Activated CD4-positive, alpha-beta T cell treated with anti-CD3 and anti-CD28 coated beads for 1 hour (primary cell): Measurements from ENCODE around the gene SAPCD2.

Source experiments
- DNase-seq: peaks from one replicate; pipeline ENCODE4 v3.0.0-alpha.2; 2020

SAPCD2 gene

GRCh38 chr9:137079401-137079787 is 9.0 kb upstream of the SAPCD2 start:
- no peak for DNase-seq

- DNase-seq, result no peak
These were observed 8.5 kb upstream of the SAPCD2 start for GRCh38 chr9:137078701-137079400.

GRCh38 chr9:137077758-137078693 is 7.7 kb upstream of the SAPCD2 start:
- no peak for DNase-seq

DNA sequence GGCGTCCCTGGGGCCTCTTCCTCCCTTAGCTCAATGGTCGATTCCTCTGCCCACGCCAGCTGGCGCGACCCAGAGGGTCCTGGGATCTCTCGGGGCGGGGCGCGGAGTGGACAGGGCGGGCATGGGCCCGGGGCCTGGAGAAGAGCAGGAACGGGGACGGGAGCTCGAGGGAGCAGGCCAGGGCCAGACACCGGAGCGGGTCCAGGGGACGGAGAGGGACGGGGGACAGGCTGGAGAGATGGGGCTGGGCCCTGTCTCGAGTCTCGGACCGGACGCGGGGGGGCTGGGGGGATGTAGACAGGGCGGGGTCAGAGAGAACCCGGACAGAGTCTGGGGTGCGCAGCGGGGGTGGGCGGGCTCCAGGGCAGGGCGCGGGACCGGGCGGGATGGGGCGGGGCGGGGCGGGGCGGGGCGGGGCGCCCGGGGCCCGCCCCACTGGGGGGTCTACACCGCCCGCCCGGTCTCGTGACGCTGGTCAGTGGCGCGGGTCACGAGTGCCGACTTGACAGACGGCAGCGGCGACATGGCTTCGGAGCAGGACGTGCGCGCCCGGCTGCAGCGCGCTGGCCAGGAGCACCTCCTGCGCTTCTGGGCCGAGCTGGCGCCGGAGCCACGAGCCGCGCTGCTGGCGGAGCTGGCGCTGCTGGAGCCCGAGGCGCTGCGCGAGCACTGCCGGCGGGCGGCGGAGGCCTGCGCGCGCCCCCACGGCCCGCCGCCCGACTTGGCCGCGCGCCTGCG is 6.8 kb upstream of the SAPCD2 start, which contains the start of gene UAP1L1:
UAP1L1 (plus strand) TSS at position 508 of the 738 bp plus-strand sequence; CDS start at position 524, 16 bp downstream.
- no peak for DNase-seq

- DNase-seq, result no peak
These were observed 6.3 kb upstream of the SAPCD2 start for GRCh38 chr9:137076636-137077009.

DNA sequence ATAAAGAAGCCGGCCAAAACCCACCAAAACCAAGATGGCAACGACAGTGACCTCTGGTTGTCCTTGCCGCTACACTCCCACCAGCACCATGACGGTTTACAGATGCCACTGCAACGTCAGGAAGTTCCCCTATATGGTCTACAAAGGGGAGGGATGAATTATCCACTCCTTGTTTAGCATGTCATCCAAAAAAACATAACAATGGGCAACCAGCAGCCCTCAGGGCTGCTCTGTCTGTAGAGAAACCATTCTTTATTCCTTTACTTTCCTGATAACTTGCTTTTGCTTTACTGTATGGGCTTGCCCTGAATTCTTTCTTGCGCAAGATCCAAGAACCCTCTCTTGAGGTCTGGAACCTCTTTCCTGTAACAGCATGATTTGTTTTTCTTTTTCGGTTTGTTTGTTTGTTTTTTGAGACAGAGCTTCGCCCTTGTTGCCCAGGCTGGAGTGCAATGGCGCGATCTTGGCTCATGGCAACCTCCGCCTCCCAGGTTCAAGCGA is 5.0 kb upstream of the SAPCD2 start:
- no peak for DNase-seq

- DNase-seq, result no peak
These were observed 4.4 kb upstream of the SAPCD2 start for GRCh38 chr9:137074657-137075274.

DNA sequence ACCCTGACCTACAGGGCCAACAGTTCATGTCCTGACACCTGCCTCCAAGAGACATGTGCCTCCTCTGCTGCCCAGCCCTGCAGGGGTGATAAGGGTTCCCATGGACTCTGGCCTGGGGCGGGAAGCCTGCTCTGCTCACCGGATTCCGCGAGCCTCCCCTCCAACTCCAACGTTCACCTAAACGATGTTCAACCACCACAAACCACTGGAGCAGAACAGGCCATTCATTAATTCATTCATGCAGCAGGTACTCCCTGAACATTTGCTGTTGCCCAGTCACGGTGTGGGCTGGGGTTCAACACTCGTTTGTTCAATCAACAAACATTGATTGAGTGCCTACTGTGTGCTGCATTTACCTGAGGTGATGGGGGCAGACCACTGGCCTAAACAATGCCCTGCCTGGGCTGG is 3.6 kb upstream of the SAPCD2 start:
- DNase-seq, result no peak

DNA sequence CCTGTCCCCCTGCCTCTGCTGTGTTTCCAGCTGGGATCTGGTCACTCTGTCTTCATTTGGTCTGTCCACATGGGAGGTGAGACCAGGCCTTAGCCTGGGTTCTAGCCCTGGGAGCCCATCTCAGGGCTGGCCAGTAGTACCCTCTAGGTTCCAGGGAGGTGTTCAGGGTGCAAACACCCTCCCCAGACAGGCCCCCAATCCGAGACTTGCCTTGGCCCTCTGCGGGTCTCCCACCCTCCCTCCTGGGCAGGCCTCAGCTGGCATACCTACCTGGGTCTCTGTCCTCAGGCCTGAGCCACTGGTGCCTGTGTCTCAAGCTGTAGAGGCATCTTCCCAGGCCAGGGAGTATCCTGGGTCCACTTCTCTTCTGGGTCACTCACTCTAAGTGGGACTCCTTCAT is 925 bp upstream of the SAPCD2 start:
- no peak for DNase-seq

- DNase-seq, result no peak
These were observed 534 bp upstream of the SAPCD2 start for GRCh38 chr9:137070906-137071275.

DNA sequence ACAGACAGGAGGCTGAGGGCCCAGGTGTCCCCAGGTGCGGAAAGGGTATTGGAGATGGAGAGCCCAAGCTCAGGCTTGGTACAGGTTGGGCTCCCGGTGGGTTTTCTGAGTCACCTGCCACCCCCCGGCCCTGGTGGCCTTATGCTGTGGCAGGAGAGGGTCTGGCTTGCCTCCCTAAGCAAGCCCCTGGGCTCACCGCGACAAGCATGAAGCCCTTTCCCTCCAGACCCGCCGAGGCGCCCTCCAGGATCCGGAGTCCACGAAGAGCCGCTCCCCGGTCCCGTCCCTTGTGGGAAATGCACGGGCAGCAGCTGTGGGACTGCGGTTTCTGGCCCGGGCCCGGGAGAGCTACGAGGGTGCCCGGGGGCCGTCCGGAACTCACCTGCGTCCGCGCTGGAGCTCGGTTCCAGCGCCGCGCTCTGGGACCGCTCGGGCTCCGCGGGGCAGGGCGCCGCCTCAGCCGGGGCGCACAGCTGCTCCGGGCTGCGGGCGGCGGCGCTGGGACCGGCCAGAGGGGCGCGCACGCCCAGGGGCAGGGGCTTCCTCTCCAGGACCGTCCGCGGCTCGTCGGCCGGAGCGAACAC is 757 bp downstream of the SAPCD2 start:
- no peak for DNase-seq

DNA sequence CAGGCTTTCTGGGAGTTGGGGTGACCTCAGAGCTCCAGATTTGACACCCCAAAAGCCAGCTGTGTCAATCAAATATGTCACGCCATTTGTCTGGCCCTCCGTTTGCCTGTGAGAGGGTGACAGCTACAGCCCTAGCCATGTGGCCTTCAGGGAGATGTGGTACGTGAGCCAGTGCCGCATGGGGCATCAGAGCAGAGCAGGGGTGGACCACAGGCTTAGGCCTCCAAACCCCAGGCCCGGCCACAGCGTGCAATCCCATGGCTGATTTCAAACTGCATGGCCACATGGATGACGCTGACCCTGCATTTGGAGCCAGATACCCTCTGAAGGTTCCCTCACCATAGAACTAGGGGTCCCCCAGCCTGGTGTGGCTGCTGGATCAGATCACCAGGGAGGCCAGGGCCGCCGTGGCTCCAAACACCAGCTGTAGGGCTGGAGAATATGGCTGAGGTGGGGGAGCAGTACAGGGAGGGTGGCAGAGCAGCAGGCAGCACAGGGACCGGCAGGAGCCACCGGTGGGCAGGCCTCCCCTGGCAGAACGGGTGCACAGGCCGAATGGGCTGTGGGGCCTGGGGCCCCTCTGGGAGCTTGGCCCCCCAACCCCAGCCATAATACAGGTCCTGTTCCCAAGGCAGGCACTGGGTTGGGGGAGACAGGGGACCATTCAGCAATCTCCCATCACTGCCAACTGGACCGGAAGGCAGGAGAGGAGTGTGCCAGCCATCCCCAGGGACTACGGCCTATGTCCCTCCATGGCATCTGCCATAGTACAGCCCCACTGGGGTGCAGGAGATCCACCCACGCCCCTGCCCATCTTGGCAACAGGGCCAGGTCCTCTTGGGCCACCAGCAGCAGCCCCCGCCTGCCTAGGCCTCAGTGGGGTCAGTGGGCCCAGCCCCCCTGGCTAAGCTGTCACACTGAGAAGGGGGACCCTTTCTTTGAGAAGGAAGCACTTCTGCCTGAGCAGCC is 1.5 kb downstream of the SAPCD2 start:
- DNase-seq, result no peak

GRCh38 chr9:137067860-137068538 is 2.4 kb downstream of the SAPCD2 start:
- peak; percentile 75 for DNase-seq

DNA sequence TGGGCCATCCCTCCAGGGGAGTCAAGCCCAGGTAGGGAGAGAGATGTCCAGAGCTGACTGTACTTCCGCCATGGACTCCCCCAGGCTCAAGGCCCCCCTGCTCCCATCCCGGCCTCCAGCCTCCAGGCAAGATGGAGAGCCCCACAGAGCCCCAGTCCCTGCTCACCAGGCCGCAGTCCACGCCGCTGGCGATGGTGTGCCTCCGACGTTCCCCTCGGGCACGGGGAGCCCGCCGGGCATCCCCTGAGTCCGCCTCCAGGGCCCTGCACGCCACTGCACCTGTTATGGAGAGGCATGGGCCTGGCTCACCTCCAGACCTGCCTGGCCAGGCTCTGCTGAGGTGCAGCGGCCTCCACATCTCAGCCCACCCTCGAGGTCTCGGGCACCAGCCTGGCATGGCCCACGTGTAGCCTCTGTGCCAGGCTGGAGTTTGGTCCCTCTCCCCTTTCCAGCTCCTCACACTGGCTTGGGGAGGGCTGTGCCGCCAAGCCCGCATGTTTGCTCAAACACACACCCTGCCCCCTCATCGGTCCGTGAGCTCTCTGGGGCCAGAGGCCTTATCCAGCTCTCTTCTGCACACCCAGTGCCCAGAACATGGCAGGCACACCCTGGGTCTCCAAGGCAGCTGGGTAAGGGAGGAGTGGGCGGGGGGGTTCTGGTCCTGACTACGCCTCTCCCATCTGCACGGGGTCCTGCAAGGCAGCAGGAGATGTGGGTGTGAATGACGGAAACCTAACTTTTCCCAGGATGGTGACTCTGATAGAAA is 4.1 kb downstream of the SAPCD2 start:
- DNase-seq, result no peak

GRCh38 chr9:137065336-137065967 is 4.9 kb downstream of the SAPCD2 start:
- DNase-seq, result no peak

- DNase-seq, result no peak
These were observed 5.5 kb downstream of the SAPCD2 start for GRCh38 chr9:137064880-137065164.

DNA sequence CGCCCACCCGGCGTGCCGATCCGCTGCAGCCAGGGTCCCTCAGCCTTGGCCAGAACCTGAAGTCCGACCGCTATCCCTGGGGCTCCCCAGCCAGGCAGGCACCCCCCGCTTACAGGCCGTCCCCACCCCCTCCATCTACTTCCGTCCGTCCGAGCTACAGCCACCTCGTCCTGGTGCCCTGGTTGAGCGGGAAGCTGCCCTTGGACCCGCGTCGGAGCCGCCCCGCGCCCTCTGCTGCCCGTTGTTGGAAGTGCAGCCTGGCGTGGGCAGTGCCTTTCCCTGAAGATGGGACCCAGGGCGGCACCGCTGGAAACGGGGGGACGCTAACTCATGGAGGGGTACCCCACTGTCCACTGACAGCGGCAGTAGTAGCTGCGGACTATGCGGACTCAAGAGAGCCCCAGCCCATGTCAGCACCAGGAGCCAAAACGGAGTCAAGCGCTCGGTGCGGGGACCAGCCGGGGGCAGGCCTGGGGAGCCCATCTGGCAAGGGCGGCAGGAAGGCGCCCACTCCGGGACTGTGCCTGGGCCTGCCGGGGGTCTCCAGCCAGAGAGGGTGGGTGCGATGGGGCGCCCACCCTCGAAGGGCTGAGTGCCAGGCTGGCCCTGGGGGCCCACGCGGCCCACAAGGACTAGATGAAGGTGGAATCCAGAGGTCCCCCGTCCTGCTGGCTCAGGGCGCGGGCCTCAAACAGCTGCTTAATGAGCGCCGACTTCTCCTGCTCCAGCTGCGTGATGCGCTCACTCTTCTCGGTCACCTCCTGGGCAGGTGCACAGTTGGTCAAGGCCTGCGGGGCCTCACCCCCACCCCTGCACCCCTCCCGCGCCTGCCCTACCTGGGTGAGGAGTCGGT is 6.1 kb downstream of the SAPCD2 start:
- DNase-seq, result peak; percentile 37

- no peak for DNase-seq
These were observed 6.9 kb downstream of the SAPCD2 start for GRCh38 chr9:137063311-137064026.
